Epithelial cell of proximal tubule (primary cell): ENCODE results near the gene SPINK7. TPM values are rescaled to one million over a fixed set of nuclear protein-coding genes. Genes with fewer than 3 reads are reported as not detected.

ENCODE experiments used
- DNase-seq: peaks from one replicate; pipeline ENCODE4 v3.0.0-alpha.2; 2011; ENCODE audit warnings: low read depth
- H3K4me3 ChIP-seq: 2 replicates; pipeline ENCODE4 v1.5.1; 2011; ENCODE audit warnings: low read depth, mild to moderate bottlenecking, low read length
- CTCF ChIP-seq: conservative IDR thresholded peaks from 2 replicates; pipeline ENCODE4 v1.5.1; 2012; ENCODE audit warnings: low read depth, mild to moderate bottlenecking, low read length
- total RNA-seq: library from RNA; depleted of rRNA; stranded (reverse); fragments of >200 nt; gene quantifications from 2 replicates; pipeline ENCODE4 v1.2.3, GENCODE V29; 2015

Gene SPINK7
- total RNA-seq, 1 donor from 2014 or later, result not detected

DNA sequence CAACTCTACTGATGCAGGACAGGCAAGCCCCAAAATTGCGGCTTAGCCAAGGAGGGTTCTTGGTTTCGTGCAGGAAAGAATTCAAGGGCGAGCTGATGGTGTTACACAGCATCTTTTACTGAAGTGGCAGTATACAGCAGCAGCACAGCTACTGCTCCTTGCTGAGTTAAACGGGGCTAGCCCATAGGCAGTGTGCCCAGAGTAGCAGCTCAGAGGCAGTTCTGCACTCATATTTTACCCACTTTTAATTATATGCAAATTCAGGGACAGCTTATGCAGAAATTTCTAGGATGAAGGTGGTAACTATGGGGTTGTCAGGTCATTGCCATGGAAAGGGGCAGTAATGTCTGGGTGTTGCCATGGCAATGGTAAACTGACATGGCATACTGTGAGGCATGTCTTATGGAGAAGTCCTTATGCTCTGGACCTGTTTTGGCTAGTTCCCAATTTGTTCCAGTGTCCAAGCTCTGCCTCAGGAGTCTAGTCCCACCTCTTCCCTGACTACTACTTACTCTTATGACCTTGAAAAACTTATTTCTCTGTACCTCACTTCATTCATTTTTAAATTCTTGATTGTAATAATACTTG, 21.1 kb downstream of the SPINK7 start:
- no peak for TF ChIP-seq CTCF
- no peak for DNase-seq
- H3K4me3 ChIP-seq, result no peak overlapping the region

DNA sequence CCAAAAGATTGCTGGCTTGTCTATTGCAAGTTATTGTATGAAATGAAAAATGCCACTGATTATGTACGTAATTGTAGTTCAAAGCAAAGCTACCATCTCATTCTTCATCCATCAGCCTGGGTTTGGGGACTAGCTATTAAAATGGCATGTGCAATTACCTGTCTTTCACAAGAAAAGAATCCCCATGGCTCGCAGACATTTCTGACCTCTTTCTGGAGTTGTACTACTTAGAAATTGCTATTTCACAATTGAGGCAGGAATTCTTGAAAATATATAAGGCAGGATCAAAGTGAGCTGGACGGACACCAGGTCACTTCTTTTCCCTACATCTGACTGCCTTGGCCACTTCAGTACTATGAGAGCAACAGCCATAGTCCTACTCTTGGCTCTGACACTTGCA, 23.0 kb downstream of the SPINK7 start, which contains the start of gene SPINK9:
Gene SPINK9 (plus strand): TSS at position 301 of the 400 bp plus-strand sequence. CDS start 55 bp downstream, at position 356.
- TF ChIP-seq CTCF, result no peak
- no peak for DNase-seq
- no peak within 1 kb of the TSS for H3K4me3 ChIP-seq

DNA sequence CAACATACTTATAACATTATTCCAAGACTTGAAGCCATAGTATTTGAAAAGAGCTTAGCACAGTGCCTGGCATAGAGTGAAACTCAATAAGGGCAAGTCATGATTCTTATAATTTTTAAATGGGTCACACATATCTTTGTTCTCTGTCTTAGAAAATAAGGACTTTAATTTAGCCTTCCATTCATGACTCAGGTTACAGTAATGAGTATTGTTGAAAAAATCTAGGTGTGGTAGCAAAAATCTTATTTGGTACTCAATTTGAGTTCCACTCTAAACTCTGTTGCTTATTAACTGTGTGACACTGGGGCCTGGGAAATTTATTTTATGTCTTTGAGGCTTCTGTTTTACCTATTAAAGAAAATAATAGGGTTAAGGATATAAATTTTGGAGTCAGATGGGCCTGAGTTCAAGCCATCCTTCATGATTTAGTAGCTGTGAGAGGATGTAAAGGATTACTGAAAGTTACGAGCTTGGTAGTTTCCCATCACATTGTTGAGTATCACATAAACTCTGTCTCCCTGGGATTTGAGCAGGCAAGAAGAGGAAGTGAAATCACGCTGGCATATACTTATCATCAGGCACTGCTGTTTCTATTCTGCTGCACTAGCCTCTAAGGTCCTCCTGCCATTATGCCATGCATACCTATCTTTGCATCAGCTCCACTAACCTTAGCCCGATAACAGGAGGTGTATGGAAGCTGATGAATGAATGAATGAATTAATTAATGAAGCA, 24.6 kb downstream of the SPINK7 start:
- no peak for TF ChIP-seq CTCF
- no peak overlapping the region for H3K4me3 ChIP-seq
- no peak for DNase-seq

GRCh38 chr5:148342371-148343045, 30.3 kb downstream of the SPINK7 start:
- no peak for TF ChIP-seq CTCF
- no peak for DNase-seq
- H3K4me3 ChIP-seq, result no peak overlapping the region

GRCh38 chr5:148343046-148343407, 30.8 kb downstream of the SPINK7 start:
- DNase-seq, result no peak
- no peak overlapping the region for H3K4me3 ChIP-seq
- no peak for TF ChIP-seq CTCF

DNA sequence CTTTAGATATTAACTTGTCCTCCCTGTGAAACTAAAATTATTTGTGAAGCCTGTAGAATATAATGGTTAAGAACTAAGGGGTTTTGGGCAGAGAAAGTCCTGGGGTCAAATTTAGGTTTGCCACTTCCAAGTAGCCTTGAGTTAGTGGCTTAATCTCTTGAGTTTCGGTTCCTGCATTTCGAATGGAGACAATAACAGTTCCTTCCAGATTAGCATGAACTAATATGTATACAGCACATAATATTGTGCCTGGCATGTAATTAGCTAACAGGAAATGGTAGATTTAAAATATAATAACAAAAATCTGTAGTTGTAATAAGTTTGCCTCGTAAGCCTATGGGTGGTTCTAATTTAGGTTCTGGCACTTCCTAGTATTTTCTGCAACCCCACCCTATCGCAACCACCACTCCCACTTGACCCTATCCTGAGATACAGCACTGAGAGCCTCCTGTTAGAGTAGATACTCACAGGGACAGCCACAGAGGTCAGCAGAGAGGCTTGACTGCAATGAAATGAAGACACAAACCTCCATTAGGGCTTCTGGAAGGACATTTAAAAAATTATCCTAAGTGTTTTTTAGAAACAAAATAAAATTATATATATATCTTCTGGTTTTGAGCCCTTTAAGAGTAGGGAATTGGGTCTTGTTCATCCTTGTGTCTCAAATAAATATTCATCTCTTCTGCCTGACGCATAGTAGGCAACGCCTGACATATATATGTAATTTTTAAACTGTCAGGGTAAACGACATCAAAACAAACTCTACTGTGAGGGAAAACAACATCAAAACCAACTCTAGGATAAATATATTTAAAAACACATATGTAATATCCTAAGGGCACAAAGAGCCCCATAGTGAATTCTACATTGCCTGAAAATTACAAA, 31.6 kb downstream of the SPINK7 start:
- DNase-seq, result no peak
- no peak overlapping the region for H3K4me3 ChIP-seq
- TF ChIP-seq CTCF, result no peak
